ENCODE measurements around the gene EMP2. TPM values are rescaled to one million over a fixed set of nuclear protein-coding genes. Genes with fewer than 3 reads are reported as not detected.

Gene EMP2
- polyA plus RNA-seq, 1 experiment, result 57.8 TPM

GRCh38 chr16:10495031-10495345, 85.4 kb downstream of the EMP2 start:
- POLR2A ChIA-PET, result no interaction called here
- no peak for DNase-seq (ENCODE audit: low read depth)
- Histone ChIP-seq H3K4me3 (ENCODE audit: low read depth, low read length) (no peak overlapping the region), H3K27me3 (ENCODE audit: control insufficient read depth, insufficient read depth, low read length) (no peaks in the 10 kb centered on the region), H3K36me3 (ENCODE audit: control insufficient read depth, insufficient read depth, low read length) (no peaks in the 10 kb centered on the region)
- TF ChIP-seq CTCF (IDR thresholded peaks at IDR 0.05; ENCODE audit: insufficient read depth, low read depth, low read length), result no peak
- CTCF ChIA-PET, result no interaction called here

- Histone ChIP-seq H3K36me3 (ENCODE audit: control insufficient read depth, insufficient read depth, low read length) (no peaks in the 10 kb centered on the region), H3K4me3 (ENCODE audit: low read depth, low read length) (no peak overlapping the region), H3K27me3 (ENCODE audit: control insufficient read depth, insufficient read depth, low read length) (no peaks in the 10 kb centered on the region)
- no peak for DNase-seq (ENCODE audit: low read depth)
- TF ChIP-seq CTCF (IDR thresholded peaks at IDR 0.05; ENCODE audit: insufficient read depth, low read depth, low read length), result no peak
- CTCF ChIA-PET, result interaction anchor here (0.5 to 2.0 kb wide), 3 partner anchors 20 to 367 kb away, joined by 3 to 4 read pairs (median 4); no protein-coding TSS in a partner anchor
- POLR2A ChIA-PET, result no interaction called here
Measured at GRCh38 chr16:10494343-10495030, 85.9 kb downstream of the EMP2 start.

- no peaks in the 10 kb centered on the region for H3K27me3 ChIP-seq (ENCODE audit: control insufficient read depth, insufficient read depth, low read length)
- no peak for TF ChIP-seq CTCF (IDR thresholded peaks at IDR 0.05; ENCODE audit: insufficient read depth, low read depth, low read length)
- POLR2A ChIA-PET, result no interaction called here
- CTCF ChIA-PET, result interaction anchor here (1.0 to 2.0 kb wide), 3 partner anchors 11 to 29 kb away, joined by 3 to 4 read pairs (median 4); no protein-coding TSS in a partner anchor
- H3K36me3 ChIP-seq (ENCODE audit: control insufficient read depth, insufficient read depth, low read length), result no peaks in the 10 kb centered on the region
- H3K4me3 ChIP-seq (ENCODE audit: low read depth, low read length), result no peak overlapping the region
- DNase-seq (ENCODE audit: low read depth), result no peak
Measured at GRCh38 chr16:10493276-10493675, 87.1 kb downstream of the EMP2 start.

GRCh38 chr16:10490141-10490540, 90.3 kb downstream of the EMP2 start:
- Histone ChIP-seq H3K27me3 (ENCODE audit: control insufficient read depth, insufficient read depth, low read length) (no peaks in the 10 kb centered on the region), H3K4me3 (ENCODE audit: low read depth, low read length) (no peak overlapping the region), H3K36me3 (ENCODE audit: control insufficient read depth, insufficient read depth, low read length) (no peaks in the 10 kb centered on the region)
- no peak for DNase-seq (ENCODE audit: low read depth)
- POLR2A ChIA-PET, result no interaction called here
- CTCF ChIA-PET, result interaction anchor here (0.6 kb wide), 1 partner anchor 23 kb away, joined by 3 read pairs; no protein-coding TSS in a partner anchor
- no peak for TF ChIP-seq CTCF (IDR thresholded peaks at IDR 0.05; ENCODE audit: insufficient read depth, low read depth, low read length)

GRCh38 chr16:10485698-10486382, 94.6 kb downstream of the EMP2 start:
- ChIA-PET CTCF (no interaction called here), POLR2A (no interaction called here)
- no peak for DNase-seq (ENCODE audit: low read depth)
- no peaks in the 10 kb centered on the region for H3K36me3 ChIP-seq (ENCODE audit: control insufficient read depth, insufficient read depth, low read length)
- H3K27me3 ChIP-seq (ENCODE audit: control insufficient read depth, insufficient read depth, low read length), result no peaks in the 10 kb centered on the region
- no peak overlapping the region for H3K4me3 ChIP-seq (ENCODE audit: low read depth, low read length)
- TF ChIP-seq CTCF (IDR thresholded peaks at IDR 0.05; ENCODE audit: insufficient read depth, low read depth, low read length), result no peak

Measured in BJ (cell line).